ENCODE data around the gene ADPGK.

Gene ADPGK

DNA sequence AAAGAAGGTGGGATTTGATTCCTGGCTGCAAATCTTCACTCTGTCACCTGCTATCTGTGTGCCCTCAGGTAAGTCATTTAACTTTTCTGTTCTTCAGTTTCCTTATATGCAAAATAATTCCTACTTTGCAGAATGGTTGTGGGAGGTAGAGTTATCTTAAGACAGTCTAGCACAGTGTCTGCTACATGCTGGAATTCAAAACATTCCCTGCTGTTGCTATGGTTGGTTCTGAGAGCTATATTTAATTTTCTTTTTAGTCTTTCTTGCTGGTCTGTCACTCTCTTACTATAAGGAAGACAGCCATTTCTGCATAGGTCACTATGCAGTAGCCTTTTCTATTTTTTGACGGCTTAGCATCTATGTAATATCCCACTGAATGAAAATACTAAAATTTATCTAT lies 4.0 kb upstream of the ADPGK start:
- Histone ChIP-seq H3K36me3 (ENCODE audit: insufficient read depth, low read length) (no peaks in the 10 kb centered on the region), H3K4me3 (ENCODE audit: low read length) (no peak overlapping the region), H3K9me3 (ENCODE audit: insufficient read depth, low read depth, low read length) (peaks cover 4% of the 10 kb centered on the region; the same call in 1 of the 2 replicates), H3K27ac (ENCODE audit: low read depth, low read length) (no peak overlapping the region), H3K9ac (ENCODE audit: low read depth, low read length) (no peak overlapping the region), H3K4me1 (ENCODE audit: insufficient read depth, low read length) (0 out of 2 replicates have a peak, but pooled peaks cover 1% of the 10 kb centered on the region), H3K27me3 (ENCODE audit: insufficient read depth, low read length) (no peaks in the 10 kb centered on the region; the same call in 1 of the 2 replicates)
- 86% methylated on average over 1 of the region's 1 CpG for WGBS

DNA sequence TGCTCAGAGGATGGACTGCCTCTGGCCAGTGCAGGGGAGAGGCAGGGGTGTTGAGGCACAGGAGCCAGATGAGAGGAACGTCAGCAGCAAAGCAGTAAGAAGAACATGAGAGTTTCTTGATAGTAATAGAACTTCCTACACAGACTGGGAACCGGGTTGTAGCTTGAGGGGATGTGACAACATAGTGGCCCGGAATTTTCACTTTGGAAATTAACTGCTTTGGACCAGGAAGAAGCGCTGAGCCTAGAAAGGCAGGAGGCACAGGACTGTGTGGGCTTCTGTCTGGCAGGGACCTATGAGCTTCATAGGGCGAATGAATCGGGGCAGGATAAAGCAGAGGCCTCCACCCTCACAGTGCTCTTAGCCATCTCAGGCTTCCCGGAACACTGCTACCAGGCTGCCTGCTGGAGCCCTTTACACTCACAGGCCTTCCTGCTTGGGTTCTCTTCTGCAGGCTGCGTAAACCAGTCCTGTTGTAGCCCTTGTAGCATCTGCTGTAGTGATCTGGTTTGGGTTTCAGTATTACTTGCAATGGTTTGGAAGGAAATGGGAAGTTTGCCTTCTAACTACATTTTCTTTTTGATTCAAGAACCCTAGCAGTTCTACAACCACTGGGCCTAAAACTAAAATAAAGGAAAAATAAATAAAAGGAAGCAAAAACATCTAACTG lies 3.3 kb upstream of the ADPGK start:
- Histone ChIP-seq H3K27ac (ENCODE audit: low read depth, low read length) (no peak overlapping the region), H3K4me1 (ENCODE audit: insufficient read depth, low read length) (peaks cover 7% of the 10 kb centered on the region; the same call in 1 of the 2 replicates)

DNA sequence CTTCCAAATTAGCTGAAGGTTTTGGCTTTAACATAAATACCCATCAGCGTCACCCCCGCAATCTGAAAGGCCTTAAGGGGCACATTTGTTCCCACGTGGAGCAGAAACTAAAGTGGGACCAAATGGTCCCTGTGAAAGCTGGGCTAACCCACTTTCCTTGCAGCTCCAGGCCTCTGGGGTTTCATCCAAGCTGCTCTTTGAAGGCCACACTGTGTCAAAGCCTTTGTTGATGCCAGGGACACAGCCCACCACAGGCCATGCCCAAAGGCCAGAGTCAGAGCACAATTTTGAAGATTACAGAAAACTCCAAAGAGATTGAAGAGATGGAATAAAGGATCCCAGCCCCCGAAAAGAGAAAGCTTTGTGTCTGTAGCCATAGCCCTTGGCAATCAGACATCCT lies 2.7 kb upstream of the ADPGK start:
- peaks cover 9% of the 10 kb centered on the region; the same call in 1 of the 2 replicates for H3K4me1 ChIP-seq (ENCODE audit: insufficient read depth, low read length)
- no peaks in the 10 kb centered on the region; the same call in 1 of the 2 replicates for H3K27me3 ChIP-seq (ENCODE audit: insufficient read depth, low read length)
- H3K9ac ChIP-seq (ENCODE audit: low read depth, low read length) = no peak overlapping the region
- no peak overlapping the region for H3K27ac ChIP-seq (ENCODE audit: low read depth, low read length)
- WGBS = 95% methylated on average over 4 of the region's 4 CpGs
- H3K9me3 ChIP-seq (ENCODE audit: insufficient read depth, low read depth, low read length) = no peaks in the 10 kb centered on the region
- no peak overlapping the region for H3K4me3 ChIP-seq (ENCODE audit: low read length)
- no peaks in the 10 kb centered on the region for H3K36me3 ChIP-seq (ENCODE audit: insufficient read depth, low read length)

More for the DNA sequence above, 3.3 kb upstream of the ADPGK start:
- H3K9ac ChIP-seq (ENCODE audit: low read depth, low read length) = no peak overlapping the region
- H3K9me3 ChIP-seq (ENCODE audit: insufficient read depth, low read depth, low read length) = peaks cover 4% of the 10 kb centered on the region; the same call in 1 of the 2 replicates
- no peaks in the 10 kb centered on the region for H3K36me3 ChIP-seq (ENCODE audit: insufficient read depth, low read length)
- no peak overlapping the region for H3K4me3 ChIP-seq (ENCODE audit: low read length)
- no peaks in the 10 kb centered on the region; the same call in 1 of the 2 replicates for H3K27me3 ChIP-seq (ENCODE audit: insufficient read depth, low read length)
- WGBS = 90% methylated on average over 8 of the region's 8 CpGs

DNA sequence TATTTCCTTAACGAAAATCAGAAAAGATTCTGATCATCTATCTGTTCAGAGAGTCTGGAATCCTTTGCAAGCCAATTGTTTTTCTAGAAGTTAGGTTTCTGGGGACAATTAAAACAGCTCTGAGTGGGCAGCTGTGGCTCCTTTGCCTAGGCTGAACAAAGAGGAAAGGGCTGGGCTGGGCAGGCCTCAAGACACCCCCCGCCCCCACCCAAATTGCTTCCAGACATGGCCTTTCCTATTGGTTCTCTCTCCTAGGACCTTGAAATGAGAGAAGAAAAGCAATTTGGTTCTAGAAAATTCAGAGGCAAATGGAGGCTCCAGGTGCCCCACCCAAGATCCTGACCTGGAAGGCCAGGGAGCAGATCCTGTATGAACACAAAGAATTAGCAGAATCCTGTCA lies 2.3 kb upstream of the ADPGK start:
- Histone ChIP-seq H3K27me3 (ENCODE audit: insufficient read depth, low read length) (no peaks in the 10 kb centered on the region; the same call in 1 of the 2 replicates), H3K4me1 (ENCODE audit: insufficient read depth, low read length) (peaks cover 9% of the 10 kb centered on the region; the same call in 1 of the 2 replicates), H3K9ac (ENCODE audit: low read depth, low read length) (no peak overlapping the region), H3K9me3 (ENCODE audit: insufficient read depth, low read depth, low read length) (no peaks in the 10 kb centered on the region), H3K4me3 (ENCODE audit: low read length) (no peak overlapping the region), H3K36me3 (ENCODE audit: insufficient read depth, low read length) (no peaks in the 10 kb centered on the region; the same call in 1 of the 2 replicates), H3K27ac (ENCODE audit: low read depth, low read length) (no peak overlapping the region)
- WGBS = 71% methylated on average over 2 of the region's 2 CpGs

DNA sequence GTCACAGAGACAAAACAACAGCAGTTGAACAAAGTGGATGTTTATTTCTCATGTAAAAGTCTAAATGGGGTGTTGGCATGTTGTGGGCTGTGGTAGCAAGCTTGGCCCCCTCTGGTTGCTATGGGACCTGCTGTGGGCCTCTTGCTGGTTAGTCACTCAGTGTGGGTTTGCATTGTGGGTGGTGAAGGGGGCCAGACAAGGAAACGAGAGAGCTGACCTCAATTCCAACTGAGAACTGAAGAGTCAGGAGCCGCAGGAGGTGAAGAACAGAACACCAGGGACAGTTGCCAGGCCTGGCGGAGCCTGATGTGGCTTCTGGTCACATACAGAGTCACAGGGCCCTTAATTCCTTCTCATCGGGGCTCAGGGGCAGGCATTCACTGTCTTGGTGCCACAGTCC lies 1.9 kb upstream of the ADPGK start:
- H3K4me3 ChIP-seq (ENCODE audit: low read length) = no peak overlapping the region
- H3K4me1 ChIP-seq (ENCODE audit: insufficient read depth, low read length) = peaks cover 9% of the 10 kb centered on the region; the same call in 1 of the 2 replicates
- H3K27ac ChIP-seq (ENCODE audit: low read depth, low read length) = no peak overlapping the region
- 78% methylated on average over 4 of the region's 4 CpGs for WGBS
- no peaks in the 10 kb centered on the region; the same call in 1 of the 2 replicates for H3K27me3 ChIP-seq (ENCODE audit: insufficient read depth, low read length)
- no peaks in the 10 kb centered on the region; the same call in 1 of the 2 replicates for H3K36me3 ChIP-seq (ENCODE audit: insufficient read depth, low read length)
- no peak overlapping the region for H3K9ac ChIP-seq (ENCODE audit: low read depth, low read length)
- no peaks in the 10 kb centered on the region for H3K9me3 ChIP-seq (ENCODE audit: insufficient read depth, low read depth, low read length)

DNA sequence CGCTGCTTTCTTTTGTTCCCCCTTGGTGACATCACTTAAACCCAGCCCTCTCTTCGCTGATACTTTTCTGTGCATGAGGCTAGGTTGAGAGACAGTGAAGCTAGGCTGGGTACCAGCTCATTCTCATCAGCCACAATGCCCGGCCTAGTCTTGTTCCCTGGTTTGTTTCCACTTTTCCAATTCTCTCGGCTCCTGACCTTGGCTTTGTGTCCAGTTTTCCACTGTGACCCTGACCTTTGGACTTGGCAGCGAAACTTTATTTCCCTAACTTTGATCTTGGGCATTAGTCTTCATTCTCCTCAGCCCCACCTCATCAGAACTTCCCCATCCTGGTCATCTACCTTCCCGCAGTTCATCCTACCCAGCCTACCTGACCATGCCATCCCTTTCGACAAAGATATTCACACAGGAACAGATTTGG lies 908 bp upstream of the ADPGK start:
- Histone ChIP-seq H3K4me1 (ENCODE audit: insufficient read depth, low read length) (peaks cover 9% of the 10 kb centered on the region; the same call in 1 of the 2 replicates), H3K4me3 (ENCODE audit: low read length) (peak overlapping the region; percentile 89), H3K36me3 (ENCODE audit: insufficient read depth, low read length) (peaks cover 5% of the 10 kb centered on the region), H3K9me3 (ENCODE audit: insufficient read depth, low read depth, low read length) (no peaks in the 10 kb centered on the region), H3K27ac (ENCODE audit: low read depth, low read length) (no peak overlapping the region), H3K27me3 (ENCODE audit: insufficient read depth, low read length) (no peaks in the 10 kb centered on the region; the same call in 1 of the 2 replicates), H3K9ac (ENCODE audit: low read depth, low read length) (peak overlapping the region; percentile 89; the same call in 1 of the 2 replicates)
- 68% methylated on average over 7 of the region's 7 CpGs for WGBS

DNA sequence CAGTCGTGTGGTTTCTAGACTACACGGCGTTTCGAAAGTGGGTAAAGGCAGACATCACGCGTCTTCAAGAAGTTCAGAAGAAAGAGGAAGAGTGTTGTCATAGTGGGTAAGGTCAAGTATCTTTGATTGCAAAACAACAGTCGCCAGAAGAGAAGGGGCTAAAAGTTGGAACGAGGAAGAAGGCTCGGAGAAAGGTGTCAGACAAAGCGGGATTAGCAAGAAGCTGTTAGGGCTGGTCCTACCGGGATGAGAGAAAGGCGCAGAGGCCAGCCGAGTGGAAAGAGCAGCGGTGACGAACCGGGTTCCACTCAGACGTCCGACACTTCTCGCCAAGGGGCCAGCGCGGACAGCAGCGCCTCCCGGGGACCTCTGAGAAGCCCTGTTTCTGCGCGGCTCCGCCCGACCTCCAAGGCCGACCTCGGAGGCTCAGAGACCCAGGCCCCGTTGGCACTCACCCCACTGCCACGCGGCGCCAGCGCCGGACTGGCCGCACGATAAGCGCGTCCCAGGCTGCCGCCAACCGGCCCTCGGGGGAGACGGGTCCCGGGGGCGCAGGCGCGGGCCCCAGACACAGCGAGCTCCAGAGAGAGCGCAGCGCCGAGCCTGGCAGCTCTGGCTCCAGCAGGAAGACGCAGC lies 436 bp downstream of the ADPGK start:
- under 1% methylated on average over 52 of the region's 52 CpGs for WGBS
- peaks cover 9% of the 10 kb centered on the region; the same call in 1 of the 2 replicates for H3K4me1 ChIP-seq (ENCODE audit: insufficient read depth, low read length)
- H3K27ac ChIP-seq (ENCODE audit: low read depth, low read length) = peak overlapping the region; percentile 84
- H3K9me3 ChIP-seq (ENCODE audit: insufficient read depth, low read depth, low read length) = no peaks in the 10 kb centered on the region
- peak overlapping the region; percentile 89 for H3K4me3 ChIP-seq (ENCODE audit: low read length)
- peak overlapping the region; percentile 89 for H3K9ac ChIP-seq (ENCODE audit: low read depth, low read length)
- H3K36me3 ChIP-seq (ENCODE audit: insufficient read depth, low read length) = peaks cover 6% of the 10 kb centered on the region
- no peaks in the 10 kb centered on the region for H3K27me3 ChIP-seq (ENCODE audit: insufficient read depth, low read length)

DNA sequence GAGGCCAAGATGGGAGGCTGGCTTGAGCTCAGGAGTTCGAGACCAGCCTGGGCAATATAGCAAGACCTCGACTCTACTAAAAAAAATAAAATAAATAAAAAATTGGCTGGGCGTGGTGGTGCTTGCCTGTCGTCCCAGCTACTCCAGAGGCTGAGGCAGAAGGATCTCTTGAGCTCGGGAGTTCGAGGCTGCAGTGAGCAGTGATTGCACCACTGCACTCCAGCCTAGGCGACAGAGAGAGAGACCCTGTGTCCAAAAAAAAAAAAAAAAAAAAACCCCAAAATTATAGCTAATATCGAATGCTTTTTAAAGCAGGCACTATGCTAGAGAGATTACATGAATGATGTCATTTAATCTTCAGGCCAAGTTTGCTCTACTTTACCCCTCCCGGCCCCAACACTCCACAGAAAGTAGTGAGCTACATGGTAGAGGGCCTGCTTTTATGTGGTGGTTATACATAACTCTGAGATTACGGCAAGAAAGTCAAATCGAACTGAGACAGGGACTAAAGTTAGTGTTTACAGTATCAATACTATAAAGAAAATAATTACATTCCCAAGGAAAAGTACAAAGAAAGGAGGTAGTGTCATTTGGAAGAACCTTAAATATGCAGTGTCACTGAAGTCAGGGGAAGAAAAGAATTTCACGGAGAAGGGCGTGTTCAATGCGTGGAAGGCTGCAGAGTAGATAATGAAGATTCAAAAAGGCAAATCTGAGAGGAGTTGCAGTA lies 1.1 kb downstream of the ADPGK start:
- H3K9ac ChIP-seq (ENCODE audit: low read depth, low read length) = peak overlapping the region; percentile 89
- peaks cover 8% of the 10 kb centered on the region for H3K36me3 ChIP-seq (ENCODE audit: insufficient read depth, low read length)
- no peaks in the 10 kb centered on the region for H3K27me3 ChIP-seq (ENCODE audit: insufficient read depth, low read length)
- H3K4me1 ChIP-seq (ENCODE audit: insufficient read depth, low read length) = peaks cover 9% of the 10 kb centered on the region; the same call in 1 of the 2 replicates
- peak overlapping the region; percentile 89 for H3K4me3 ChIP-seq (ENCODE audit: low read length)
- WGBS = 67% methylated on average over 10 of the region's 14 CpGs
- no peak overlapping the region for H3K27ac ChIP-seq (ENCODE audit: low read depth, low read length)
- no peaks in the 10 kb centered on the region for H3K9me3 ChIP-seq (ENCODE audit: insufficient read depth, low read depth, low read length)

DNA sequence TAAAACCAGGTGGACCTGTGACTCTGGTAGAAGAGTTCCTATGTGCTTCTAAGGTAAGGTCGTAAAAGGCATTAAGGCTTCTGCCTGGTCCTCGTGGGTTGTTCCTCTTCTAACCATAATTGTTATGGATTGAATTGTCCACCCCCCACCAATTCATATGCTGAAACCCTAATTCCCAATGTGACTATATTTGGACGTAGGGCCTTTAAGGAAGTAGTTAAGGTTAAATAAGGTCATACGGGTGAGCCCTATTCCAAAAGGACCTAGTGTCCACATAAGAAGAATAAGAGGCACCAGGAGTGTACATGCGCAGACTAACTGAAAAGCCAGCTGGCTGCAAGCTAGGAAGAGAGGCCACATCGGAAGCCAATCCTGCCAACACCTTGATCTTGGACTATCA lies 1.9 kb downstream of the ADPGK start:
- Histone ChIP-seq H3K9ac (ENCODE audit: low read depth, low read length) (no peak overlapping the region), H3K36me3 (ENCODE audit: insufficient read depth, low read length) (peaks cover 8% of the 10 kb centered on the region), H3K4me3 (ENCODE audit: low read length) (peak overlapping the region; percentile 24; the same call in 1 of the 2 replicates), H3K27ac (ENCODE audit: low read depth, low read length) (no peak overlapping the region), H3K4me1 (ENCODE audit: insufficient read depth, low read length) (peaks cover 9% of the 10 kb centered on the region; the same call in 1 of the 2 replicates), H3K9me3 (ENCODE audit: insufficient read depth, low read depth, low read length) (no peaks in the 10 kb centered on the region), H3K27me3 (ENCODE audit: insufficient read depth, low read length) (no peaks in the 10 kb centered on the region)
- 94% methylated on average over 4 of the region's 6 CpGs for WGBS

DNA sequence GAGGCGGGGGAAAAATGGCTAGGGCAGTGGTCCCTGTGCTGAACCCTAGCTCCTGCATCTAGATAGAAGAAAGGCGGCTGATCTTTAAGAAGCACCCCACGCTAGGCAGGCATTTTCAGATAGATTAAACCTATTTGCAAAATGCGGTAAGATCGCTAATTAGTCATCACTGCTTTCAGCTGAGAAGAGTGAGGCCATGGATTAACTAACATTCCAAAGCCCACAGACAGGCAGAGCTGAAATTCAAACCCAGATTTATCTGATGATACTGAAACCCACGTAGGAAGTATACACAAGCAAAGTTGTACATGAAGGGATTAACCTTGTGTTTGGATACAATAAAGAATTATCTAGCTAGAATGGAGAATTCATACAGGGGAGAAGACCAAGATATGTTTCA lies 4.8 kb downstream of the ADPGK start:
- H3K4me3 ChIP-seq (ENCODE audit: low read length) = no peak overlapping the region
- no peak overlapping the region for H3K27ac ChIP-seq (ENCODE audit: low read depth, low read length)
- H3K4me1 ChIP-seq (ENCODE audit: insufficient read depth, low read length) = peaks cover 9% of the 10 kb centered on the region; the same call in 1 of the 2 replicates
- WGBS = 90% methylated on average over 6 of the region's 6 CpGs
- no peaks in the 10 kb centered on the region for H3K27me3 ChIP-seq (ENCODE audit: insufficient read depth, low read length)
- H3K9ac ChIP-seq (ENCODE audit: low read depth, low read length) = no peak overlapping the region
- peaks cover 25% of the 10 kb centered on the region for H3K36me3 ChIP-seq (ENCODE audit: insufficient read depth, low read length)
- no peaks in the 10 kb centered on the region for H3K9me3 ChIP-seq (ENCODE audit: insufficient read depth, low read depth, low read length)
